ENCODE data around the gene LRRTM4. TPM values are rescaled to one million over a fixed set of nuclear protein-coding genes. Genes with fewer than 3 reads are reported as not detected.
"Not testable (repeated sequence)": the region's sequence is repeated elsewhere in the genome, so short reads cannot be mapped to it uniquely, and the experiment has no call there.

LRRTM4 gene
- total RNA-seq, 1 donor from 2014 or later: 10.6 TPM

GRCh38 chr2:76713312-76713711 is 808.9 kb downstream of the LRRTM4 start:
- H3K27me3 Mint-ChIP-seq (ENCODE audit: low read depth): no peaks in the 10 kb centered on the region
- H3K9me3 Mint-ChIP-seq: peaks cover 2% of the 10 kb centered on the region
- no peaks in the 10 kb centered on the region for H3K36me3 Mint-ChIP-seq (ENCODE audit: low read depth)
- H3K4me3 Mint-ChIP-seq: no peak overlapping the region
- H3K4me1 Mint-ChIP-seq: no peaks in the 10 kb centered on the region
- TF ChIP-seq, protein P1, sequence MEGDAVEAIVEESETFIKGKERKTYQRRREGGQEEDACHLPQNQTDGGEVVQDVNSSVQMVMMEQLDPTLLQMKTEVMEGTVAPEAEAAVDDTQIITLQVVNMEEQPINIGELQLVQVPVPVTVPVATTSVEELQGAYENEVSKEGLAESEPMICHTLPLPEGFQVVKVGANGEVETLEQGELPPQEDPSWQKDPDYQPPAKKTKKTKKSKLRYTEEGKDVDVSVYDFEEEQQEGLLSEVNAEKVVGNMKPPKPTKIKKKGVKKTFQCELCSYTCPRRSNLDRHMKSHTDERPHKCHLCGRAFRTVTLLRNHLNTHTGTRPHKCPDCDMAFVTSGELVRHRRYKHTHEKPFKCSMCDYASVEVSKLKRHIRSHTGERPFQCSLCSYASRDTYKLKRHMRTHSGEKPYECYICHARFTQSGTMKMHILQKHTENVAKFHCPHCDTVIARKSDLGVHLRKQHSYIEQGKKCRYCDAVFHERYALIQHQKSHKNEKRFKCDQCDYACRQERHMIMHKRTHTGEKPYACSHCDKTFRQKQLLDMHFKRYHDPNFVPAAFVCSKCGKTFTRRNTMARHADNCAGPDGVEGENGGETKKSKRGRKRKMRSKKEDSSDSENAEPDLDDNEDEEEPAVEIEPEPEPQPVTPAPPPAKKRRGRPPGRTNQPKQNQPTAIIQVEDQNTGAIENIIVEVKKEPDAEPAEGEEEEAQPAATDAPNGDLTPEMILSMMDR (conservative IDR thresholded peaks at IDR 0.05): no peak
- no peak overlapping the region for H3K27ac Mint-ChIP-seq (ENCODE audit: unreplicated experiment)
- no peak for DNase-seq (ENCODE audit: low read depth, low spot score)

- H3K27ac Mint-ChIP-seq (ENCODE audit: unreplicated experiment): no peak overlapping the region
- H3K4me1 Mint-ChIP-seq: no peaks in the 10 kb centered on the region
- no peak for DNase-seq (ENCODE audit: low read depth, low spot score)
- TF ChIP-seq, protein P1 (conservative IDR thresholded peaks at IDR 0.05): no peak
- peaks cover 2% of the 10 kb centered on the region for H3K9me3 Mint-ChIP-seq
- H3K27me3 Mint-ChIP-seq (ENCODE audit: low read depth): no peaks in the 10 kb centered on the region
- no peak overlapping the region for H3K4me3 Mint-ChIP-seq
- no peaks in the 10 kb centered on the region for H3K36me3 Mint-ChIP-seq (ENCODE audit: low read depth)
Measured at GRCh38 chr2:76711490-76711889, 810.7 kb downstream of the LRRTM4 start.

DNA sequence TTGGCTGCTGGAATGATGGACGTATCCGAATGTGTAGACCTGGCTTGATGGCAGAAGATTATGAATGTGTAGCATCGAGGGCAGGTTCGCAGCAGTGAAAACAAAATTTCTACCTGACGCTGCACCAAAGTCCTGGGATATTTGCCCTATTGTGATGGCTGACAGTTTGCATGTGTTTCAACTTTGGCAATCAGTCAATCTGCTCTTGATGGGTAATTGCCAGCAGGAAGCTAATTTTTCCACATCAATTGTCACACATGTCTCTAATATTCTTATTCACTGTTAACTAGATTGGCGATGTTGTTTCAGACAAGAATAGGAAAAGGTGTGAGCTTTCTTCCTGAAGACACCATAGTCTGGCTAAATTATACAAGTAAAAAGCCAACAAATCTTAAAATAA is 821.3 kb downstream of the LRRTM4 start:
- Mint-ChIP-seq H3K27me3 (ENCODE audit: low read depth) (no peaks in the 10 kb centered on the region), H3K9me3 (no peaks in the 10 kb centered on the region), H3K4me3 (no peak overlapping the region), H3K27ac (ENCODE audit: unreplicated experiment) (no peak overlapping the region), H3K4me1 (no peaks in the 10 kb centered on the region), H3K36me3 (ENCODE audit: low read depth) (no peaks in the 10 kb centered on the region)
- TF ChIP-seq, protein P1 (conservative IDR thresholded peaks at IDR 0.05): no peak
- no peak for DNase-seq (ENCODE audit: low read depth, low spot score)

- H3K9me3 Mint-ChIP-seq; H3K27ac Mint-ChIP-seq (ENCODE audit: unreplicated experiment); H3K4me3 Mint-ChIP-seq; DNase-seq (ENCODE audit: low read depth, low spot score); H3K27me3 Mint-ChIP-seq (ENCODE audit: low read depth); H3K36me3 Mint-ChIP-seq (ENCODE audit: low read depth); H3K4me1 Mint-ChIP-seq: not testable (repeated sequence)
Measured at GRCh38 chr2:76697998-76698713, 824.0 kb downstream of the LRRTM4 start.

Measured in neural crest cell (in vitro differentiated cells).